HG03159 (cell line): ENCODE data around the gene ZNF528.

ENCODE experiments used
- ATAC-seq: cut with Tn5 transposase; IDR thresholded peaks from one replicate; pipeline ENCODE4 v1.9.1; 2021; ENCODE audit warnings: mild to moderate bottlenecking, moderate library complexity; ENCODE audit not compliant: unreplicated experiment

The ZNF528 gene

DNA sequence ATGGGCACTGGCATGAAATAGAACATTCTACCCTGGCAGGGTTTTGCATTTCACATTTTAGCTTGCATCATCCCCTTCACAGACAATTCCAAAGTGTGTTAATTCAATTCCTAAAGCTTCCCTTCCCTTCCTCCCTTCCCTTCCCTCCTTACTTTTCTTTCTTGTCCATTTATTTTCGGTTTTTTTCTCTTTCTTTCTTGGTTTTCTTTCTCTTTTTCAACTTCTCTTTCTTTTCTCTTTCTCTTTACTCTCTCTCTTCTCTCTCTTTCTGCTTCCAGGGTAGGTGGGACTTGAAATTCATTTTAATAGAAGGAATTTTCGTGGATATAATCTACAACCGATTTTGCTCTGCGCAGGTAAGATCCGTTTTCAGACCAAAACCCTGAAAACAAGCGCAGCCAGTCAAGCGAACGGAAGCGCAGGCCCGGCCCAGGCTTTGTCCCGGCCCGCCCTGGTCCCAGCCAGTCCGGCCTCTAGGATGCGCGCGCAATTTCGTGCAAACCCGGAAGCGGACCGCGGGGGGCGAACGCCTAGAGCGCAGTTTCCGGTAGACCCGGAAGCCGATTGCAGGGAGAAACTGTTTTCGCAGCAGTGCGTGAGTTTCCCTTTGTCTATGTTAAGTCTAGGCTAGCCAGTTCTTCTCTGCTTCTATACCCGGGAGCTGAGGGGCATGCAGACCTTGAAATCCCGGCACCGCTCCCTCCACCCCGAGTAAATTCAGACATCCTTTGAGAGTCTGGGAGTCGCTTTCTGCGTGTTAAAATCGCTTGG, at the start of gene ZNF528:
Gene ZNF528, plus strand, starts transcription at position 540 of the 771 bp plus-strand sequence. CDS start 4,165 bp downstream, outside the sequence.
- peak; percentile 91 for ATAC-seq

DNA sequence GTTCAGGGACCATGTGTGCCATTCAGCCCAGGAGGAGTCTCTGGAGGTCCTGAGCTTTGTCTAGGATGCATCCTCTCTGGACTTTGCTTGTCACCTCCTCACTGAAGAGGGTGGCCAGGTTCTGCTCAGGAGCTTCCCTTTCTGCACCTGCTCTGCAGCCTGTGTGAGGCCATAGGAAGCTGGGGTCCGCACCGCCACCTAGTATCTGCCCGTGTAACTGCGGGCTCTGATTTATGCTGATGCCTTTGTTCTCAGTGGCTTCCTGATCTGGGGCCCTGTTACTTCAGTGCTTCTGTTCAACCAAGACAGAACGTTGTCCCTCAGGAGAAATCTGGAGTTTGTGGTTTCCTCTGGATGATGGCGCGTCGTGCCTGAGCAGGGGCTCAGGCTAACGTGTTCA, 46.1 kb upstream of the ZNF528 start:
- no peak for ATAC-seq

DNA sequence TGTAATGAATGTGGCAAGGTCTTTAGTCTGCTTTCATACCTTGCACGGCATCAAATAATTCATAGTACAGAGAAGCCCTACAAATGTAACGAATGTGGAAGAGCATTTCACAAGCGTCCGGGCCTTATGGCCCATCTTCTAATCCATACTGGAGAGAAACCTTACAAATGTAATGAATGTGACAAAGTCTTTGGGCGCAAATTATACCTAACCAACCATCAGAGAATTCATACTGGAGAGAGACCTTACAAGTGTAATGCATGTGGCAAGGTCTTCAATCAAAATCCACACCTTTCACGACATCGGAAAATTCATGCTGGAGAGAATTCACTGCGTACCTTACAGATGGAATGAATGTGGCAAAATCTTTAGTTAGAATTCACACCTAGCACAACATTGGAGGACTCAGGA, 31.2 kb upstream of the ZNF528 start:
- no peak for ATAC-seq

DNA sequence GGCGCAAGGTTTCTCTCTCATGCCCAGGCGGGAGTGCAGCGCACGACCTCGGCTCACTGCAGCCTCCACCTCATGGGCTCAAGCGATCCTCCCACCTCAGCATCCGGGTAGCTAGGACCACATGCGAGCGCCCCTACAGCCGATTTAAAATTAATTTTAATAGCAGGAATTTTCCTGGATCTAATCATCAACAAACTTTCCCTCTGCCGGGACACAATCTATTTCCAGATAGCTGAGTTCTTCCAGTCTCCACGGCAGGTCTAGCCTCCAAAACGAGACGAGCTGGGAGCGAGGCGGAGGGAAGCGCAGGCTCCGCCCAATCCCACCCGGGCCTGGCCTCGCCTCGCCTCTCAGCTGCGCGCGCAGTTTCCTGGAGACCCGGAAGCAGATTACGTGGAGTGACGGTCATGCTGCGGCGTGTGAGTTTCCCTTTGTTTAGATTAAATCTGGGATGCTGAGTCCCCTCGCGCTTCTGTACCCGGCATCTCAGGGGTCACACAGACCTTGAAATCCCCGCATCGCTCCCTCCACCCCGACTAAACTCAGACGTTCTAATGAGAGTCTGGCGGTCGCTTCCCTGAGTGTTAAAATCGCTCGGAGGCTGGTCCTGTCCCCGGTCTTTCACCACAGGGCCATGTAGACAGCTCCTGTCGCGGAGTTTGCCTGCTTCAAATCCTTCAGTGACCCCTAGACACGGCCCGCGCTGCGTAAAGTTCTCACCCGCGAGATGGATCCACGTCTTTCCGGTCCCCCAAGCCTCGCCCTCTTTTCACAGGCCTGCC, 27.9 kb upstream of the ZNF528 start, which contains the start of gene ZNF880:
Gene ZNF880, plus strand, starts transcription at position 365 of the 782 bp plus-strand sequence. Its CDS starts 43 bp downstream, at position 408.
- peak; percentile 84 for ATAC-seq

DNA sequence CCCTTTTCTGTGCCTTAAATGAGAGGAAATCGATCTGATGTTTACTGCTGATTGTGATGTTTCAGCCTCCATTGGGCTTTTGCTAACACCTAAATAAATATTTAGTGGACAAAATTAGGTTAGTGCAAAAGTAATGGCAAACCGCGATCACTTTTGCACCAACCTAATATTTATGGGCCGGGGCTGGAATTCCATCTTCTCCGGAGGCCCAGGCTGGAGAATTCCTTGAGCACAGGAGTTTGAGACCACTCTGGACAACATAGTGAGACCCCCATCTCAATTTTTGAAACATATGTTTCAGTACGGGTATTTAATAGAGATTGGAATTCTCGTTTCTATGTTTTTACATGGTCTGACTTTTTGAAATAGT, 27.3 kb upstream of the ZNF528 start:
- ATAC-seq, result no peak

DNA sequence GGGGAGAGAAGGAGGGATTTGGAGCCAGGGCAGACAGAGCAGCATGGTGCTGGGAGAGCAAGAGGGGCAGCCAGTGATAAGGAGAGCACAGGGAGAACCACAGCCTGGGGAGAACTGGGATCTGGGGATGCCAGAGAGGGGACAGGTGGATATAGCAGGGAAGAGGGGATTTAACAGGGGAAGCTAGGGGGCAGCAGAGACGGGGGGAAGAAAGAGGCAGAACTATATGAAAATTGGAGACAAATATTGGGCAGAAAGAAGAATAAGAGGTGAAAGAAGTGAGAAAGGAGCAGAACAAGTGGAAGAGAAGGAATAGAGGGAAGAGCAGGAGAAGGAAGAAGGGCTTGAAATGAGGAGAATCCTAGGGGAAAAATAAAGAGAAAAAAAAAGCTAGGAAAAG, 6.5 kb upstream of the ZNF528 start:
- no peak for ATAC-seq

DNA sequence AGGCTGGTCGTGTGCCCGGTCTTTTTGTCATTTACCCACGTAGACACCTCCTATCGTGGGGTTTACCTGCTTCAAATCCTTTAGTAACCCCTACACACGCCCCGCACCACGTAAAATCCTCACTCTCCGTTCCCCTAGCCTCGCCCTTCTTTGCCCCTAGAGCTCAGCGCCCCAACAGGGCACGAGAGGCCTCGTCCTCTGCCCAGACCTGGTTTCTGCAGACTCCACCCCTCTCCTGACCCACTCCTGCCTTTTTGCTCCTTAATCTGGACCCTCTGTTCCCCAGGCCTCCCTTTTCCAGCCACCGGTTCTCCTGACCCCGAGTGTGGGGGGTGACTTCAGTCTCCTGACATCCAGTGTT, 412 bp downstream of the ZNF528 start:
- ATAC-seq, result peak; percentile 22

DNA sequence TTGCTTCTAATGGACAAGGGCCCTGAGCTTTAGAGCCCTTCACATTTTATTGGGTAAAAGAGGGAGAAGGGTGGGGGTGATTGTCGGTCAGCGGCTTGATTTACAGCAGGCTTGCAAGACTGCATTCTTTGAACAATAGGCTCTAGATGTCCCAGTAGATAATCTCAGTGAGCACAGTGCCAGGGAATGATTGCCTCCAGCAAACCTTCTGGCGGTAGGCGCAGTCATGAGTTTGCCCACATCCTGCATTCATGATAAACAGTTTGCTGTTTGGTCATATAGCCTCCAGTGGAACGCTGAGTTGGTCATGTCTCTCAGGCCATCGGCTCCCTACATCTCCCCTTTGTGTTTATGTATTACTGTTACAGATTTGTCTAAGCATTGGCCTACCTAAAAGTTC, 12.6 kb downstream of the ZNF528 start:
- ATAC-seq, result no peak

DNA sequence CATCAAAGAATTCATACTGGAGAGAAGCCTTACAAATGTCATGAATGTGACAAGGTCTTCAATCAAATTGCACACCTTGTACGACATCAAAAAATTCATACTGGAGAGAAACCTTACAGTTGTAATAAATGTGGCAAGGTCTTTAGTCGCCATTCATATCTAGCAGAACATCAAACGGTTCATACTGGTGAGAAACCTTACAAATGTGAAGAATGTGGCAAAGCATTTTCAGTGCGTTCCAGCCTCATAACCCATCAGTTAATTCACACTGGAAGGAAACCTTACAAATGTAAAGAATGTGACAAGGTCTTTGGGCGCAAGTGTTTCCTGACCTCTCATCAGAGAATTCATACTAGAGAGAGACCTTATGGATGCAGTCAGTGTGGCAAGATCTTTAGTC, 18.1 kb downstream of the ZNF528 start:
- no peak for ATAC-seq

DNA sequence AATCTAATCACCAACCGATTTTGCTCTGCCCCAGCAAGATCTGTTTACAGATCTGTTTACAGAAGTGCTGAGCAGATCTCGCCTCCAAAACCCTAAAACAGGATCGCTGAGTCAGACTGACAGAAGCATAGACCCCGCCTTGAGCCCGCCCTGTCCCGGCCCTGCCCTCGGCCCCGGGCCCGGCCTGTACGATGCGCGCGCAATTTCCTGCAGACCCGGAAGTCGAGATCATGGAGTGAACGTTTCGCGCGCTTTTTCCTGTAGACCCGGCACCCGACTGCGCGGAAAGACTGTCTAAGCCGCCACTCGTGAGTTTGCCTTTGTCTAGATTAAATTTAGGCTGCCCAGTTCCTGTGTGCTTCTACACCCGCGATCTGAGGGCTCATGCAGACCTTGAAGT, 31.3 kb downstream of the ZNF528 start, which contains the start of gene ZNF534:
Gene ZNF534, plus strand, starts transcription at position 212 of the 400 bp plus-strand sequence. CDS start 2,327 bp downstream, outside the sequence.
- no peak for ATAC-seq

DNA sequence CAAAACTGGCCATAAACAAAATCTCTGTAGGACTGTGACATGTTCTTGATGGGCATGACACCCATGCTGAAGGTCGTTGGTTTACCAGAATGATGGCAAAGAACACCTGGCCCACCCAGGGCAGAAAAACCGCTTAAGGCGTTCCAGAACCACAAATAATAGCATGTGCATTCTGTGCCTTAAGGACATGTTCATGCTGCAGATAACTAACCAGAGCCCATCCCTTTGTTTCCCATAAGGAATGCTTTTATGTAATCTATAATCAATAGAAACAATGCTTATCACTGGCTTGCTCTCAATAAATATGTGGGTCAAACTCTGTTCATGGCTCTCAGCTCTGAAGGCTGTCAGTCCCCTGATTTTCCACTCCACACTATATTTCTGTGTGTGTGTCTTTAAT, 44.5 kb downstream of the ZNF528 start:
- no peak for ATAC-seq

DNA sequence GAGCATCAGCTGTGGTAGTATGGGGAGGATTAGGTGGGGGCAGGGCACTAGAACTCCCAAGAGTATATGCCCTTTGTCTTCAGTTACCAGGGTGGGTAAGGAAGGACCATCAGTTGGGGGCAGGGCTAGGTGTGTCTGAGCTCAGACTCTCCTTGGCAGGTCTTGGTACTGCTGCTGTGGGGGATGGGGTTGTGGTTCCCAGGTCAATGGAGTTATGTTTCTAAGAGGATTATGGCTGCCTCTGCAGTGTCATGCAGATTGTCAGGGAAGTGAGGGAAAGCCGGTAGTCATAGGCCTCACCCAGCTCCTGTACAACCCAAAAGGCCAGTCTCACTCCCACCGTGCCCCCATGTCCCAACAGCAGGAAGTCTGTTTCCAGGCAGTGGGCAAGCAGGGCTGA, 46.9 kb downstream of the ZNF528 start:
- no peak for ATAC-seq

DNA sequence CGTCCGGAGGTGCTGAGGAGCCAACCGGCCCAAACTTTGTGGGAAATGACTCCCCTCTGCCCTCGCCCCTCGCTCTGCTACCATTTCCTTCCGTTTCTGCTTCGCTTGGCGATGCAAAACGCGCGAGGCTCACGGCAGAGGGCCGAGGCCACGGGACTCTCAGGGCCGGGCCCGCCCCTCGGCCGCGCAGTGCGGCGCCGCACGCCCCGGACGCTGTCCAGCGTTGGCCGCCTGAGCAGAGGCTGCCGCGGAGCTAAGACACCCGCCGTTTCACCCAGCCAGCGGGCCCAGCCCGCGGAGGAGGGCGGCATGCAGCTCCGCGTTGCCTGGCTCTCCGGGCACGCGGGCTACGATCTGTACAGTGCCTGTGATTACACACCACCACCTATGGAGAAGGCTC, 53.6 kb downstream of the ZNF528 start:
- no peak for ATAC-seq

DNA sequence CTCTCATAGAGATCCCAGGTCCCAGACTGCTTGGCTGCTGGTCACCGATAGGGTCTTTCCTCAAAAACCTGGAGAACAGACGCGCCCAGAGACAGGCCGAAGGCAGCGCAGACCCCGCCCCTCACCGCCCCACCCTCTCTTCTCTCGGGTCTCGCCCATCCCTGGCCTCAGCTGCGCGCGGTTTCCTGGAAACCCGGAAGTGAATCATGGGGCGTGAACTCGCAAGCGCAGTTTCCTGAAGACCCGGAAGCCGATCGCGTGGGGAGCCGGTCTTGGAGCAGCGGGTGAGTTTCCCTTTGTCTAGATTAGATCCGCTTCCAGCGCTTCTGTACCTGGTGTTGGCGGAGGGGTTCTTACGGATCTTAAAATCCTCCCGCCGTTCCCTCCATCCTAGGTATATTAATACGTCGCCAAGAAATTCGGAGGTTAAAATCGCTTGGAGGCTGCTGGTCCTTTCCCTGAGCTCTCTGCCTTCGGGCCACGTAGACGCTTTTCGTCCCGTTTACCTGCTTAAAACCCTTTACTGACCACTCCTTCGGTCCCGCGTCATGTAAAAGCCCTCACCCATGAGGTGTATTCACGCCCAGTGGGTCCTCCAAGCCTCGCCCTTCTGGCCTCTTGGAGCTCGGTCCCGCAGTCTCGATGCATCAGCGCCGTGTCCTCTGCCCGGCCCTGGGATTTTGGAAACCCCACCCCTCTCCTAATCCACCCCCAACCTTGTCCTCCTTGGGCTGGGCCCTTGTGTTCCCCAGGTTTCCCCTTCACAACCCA, 55.9 kb downstream of the ZNF528 start, which contains the start of gene ZNF578:
Gene ZNF578, plus strand, starts transcription at position 230 of the 771 bp plus-strand sequence. CDS start 48,293 bp downstream, outside the sequence.
- no peak for ATAC-seq

DNA sequence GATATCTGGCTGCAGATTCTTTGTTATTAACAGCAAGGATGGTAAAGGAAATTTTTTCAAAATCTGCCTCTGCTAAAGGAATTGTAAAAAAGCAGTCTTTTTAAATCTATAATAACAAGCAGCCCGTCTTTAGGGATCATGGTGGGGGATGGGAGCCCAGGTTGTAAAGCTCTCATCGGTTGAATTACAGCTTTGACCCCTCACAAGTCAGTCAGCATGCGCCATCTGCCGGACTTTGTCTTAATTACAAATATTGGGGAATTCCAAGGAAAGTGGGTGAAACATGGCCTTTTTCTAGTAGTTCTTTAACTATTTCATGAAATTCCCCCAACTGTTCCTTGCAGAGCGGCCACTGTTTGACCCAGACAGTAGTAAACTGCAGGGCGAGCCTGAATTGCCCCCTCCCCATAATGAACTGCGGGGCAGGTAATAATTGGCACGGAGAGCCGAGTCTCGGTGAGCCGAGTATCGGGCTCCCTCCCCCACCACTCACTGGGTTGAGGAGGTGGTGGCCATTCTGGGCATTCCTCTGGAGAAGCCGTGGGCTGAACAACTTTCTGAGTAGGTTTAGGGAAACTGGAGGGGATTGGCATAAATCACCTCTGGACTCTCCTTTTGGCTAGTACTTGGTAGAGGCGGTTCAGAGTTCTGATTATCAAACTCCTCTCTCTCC, 67.3 kb downstream of the ZNF528 start:
- ATAC-seq, result no peak
